Fibroblast of lung (primary cell): ENCODE measurements around the gene CADM2. TPM values are rescaled to one million over a fixed set of nuclear protein-coding genes. Genes with fewer than 3 reads are reported as not detected.

ENCODE experiments used
- DNase-seq, 2 donors: peaks; one replicate each; pipeline versions ENCODE4 v3.0.0 to v3.0.0-alpha.2; 2010; ENCODE audit warnings: low read depth in 2 of 2
- H2AFZ ChIP-seq: 2 replicates; pipeline ENCODE4 v1.5.1; 2012; ENCODE audit warnings: low read length, control low read depth, inconsistent platforms
- H3K27ac ChIP-seq: 2 replicates; pipeline ENCODE4 v1.5.1; 2011; ENCODE audit warnings: low read length, control low read depth; ENCODE audit not compliant: insufficient read depth
- H3K27me3 ChIP-seq: 2 replicates; pipeline ENCODE4 v1.5.1; 2011; ENCODE audit warnings: mild to moderate bottlenecking, low read length; ENCODE audit not compliant: control insufficient read depth, insufficient read depth
- H3K36me3 ChIP-seq: 2 replicates; pipeline ENCODE4 v1.5.1; 2011; ENCODE audit warnings: low read length; ENCODE audit not compliant: control insufficient read depth, insufficient read depth
- H3K4me1 ChIP-seq: 2 replicates; pipeline ENCODE4 v1.5.1; 2011; ENCODE audit warnings: low read length; ENCODE audit not compliant: control insufficient read depth, insufficient read depth; ENCODE audit errors: extremely low read depth
- H3K4me2 ChIP-seq: 2 replicates; pipeline ENCODE4 v1.5.1; 2011; ENCODE audit warnings: low read length, control low read depth; ENCODE audit not compliant: insufficient read depth; ENCODE audit errors: extremely low read depth
- H3K4me3 ChIP-seq, 4 experiments: fragments of 200-600 bp in 1 of 4; sonication (generic) in 1 of 4; replicated peaks in 1 of 4; 2 replicates each; pipeline ENCODE4 v1.5.1; 2011 to 2016; ENCODE audit warnings: low read length in 4 of 4, low read depth in 3 of 4, mild to moderate bottlenecking in 3 of 4, control low read depth in 2 of 4, inconsistent platforms in 1 of 4, mixed read lengths in 1 of 4; ENCODE audit not compliant: insufficient read depth in 1 of 4; ENCODE audit errors: control extremely low read depth in 1 of 4
- H3K79me2 ChIP-seq: 2 replicates; pipeline ENCODE4 v1.5.1; 2012; ENCODE audit warnings: mild to moderate bottlenecking, low read length, inconsistent platforms; ENCODE audit not compliant: control insufficient read depth, insufficient read depth
- H3K9ac ChIP-seq: 2 replicates; pipeline ENCODE4 v1.5.1; 2011; ENCODE audit warnings: mild to moderate bottlenecking, low read length, control low read depth; ENCODE audit not compliant: insufficient read depth
- H3K9me3 ChIP-seq: 2 replicates; pipeline ENCODE4 v1.5.1; 2012; ENCODE audit warnings: low read depth, low read length; ENCODE audit not compliant: control insufficient read depth, insufficient read depth
- H4K20me1 ChIP-seq: 2 replicates; pipeline ENCODE4 v1.5.1; 2011; ENCODE audit warnings: low read length; ENCODE audit not compliant: control insufficient read depth, insufficient read depth; ENCODE audit errors: extremely low read depth
- CTCF ChIP-seq, 2 donors: IDR thresholded peaks in 1 of 2; conservative IDR thresholded peaks in 1 of 2; 1 replicate in 1 of 2; 2 replicates in 1 of 2; pipeline ENCODE4 v1.5.1; 2011 to 2012; ENCODE audit warnings: low read length in 2 of 2, control low read depth in 1 of 2, inconsistent platforms in 1 of 2, low read depth in 1 of 2, mild to moderate bottlenecking in 1 of 2
- EZH2 ChIP-seq: IDR thresholded peaks from 2 replicates; pipeline ENCODE4 v1.5.1; 2012; ENCODE audit warnings: low read length, control low read depth, mild to moderate bottlenecking; ENCODE audit errors: missing control alignments
- polyA plus RNA-seq, 2 donors: library from polyadenylated mRNA; depleted of rRNA in 1 of 2; stranded (reverse) in 1 of 2; unstranded in 1 of 2; fragments of >200 nt; gene quantifications; 2 replicates each; pipeline ENCODE4 v1.2.1, GENCODE V29; 2011 to 2012; ENCODE audit warnings: missing spikeins in 1 of 2
- total RNA-seq: library from RNA; depleted of rRNA; stranded (reverse); fragments of >200 nt; gene quantifications from 2 replicates; pipeline ENCODE4 v1.2.1, GENCODE V29; 2014

The CADM2 gene
- total and polyA plus RNA-seq, 2 donors (not counting 1 experiment from before 2014, with no cell fraction given): under 0.01 to 0.12 TPM

GRCh38 chr3:85586018-85586417, 627.2 kb downstream of the CADM2 start:
- TF ChIP-seq EZH2 (no peak), CTCF (conservative IDR thresholded peaks at IDR 0.05 in 1 of 2, IDR thresholded peaks at IDR 0.05 in 1 of 2; ENCODE audit: low read depth in 1 of 2, low read length in 2 of 2) (no peak)
- H4K20me1 ChIP-seq: no peaks in the 10 kb centered on the region
- H3K4me2 ChIP-seq: no peak overlapping the region
- no peaks in the 10 kb centered on the region for H3K79me2 ChIP-seq
- H3K4me1 ChIP-seq: no peaks in the 10 kb centered on the region
- no peak overlapping the region for H3K4me3 ChIP-seq
- no peak overlapping the region for H3K27ac ChIP-seq
- H3K9ac ChIP-seq: no peak overlapping the region
- H3K27me3 ChIP-seq: no peaks in the 10 kb centered on the region
- no peaks in the 10 kb centered on the region for H3K9me3 ChIP-seq
- H2AFZ ChIP-seq: no peak overlapping the region
- no peak for DNase-seq
- H3K36me3 ChIP-seq: no peaks in the 10 kb centered on the region

GRCh38 chr3:85589145-85589544, 630.4 kb downstream of the CADM2 start:
- H3K4me2 ChIP-seq: no peak overlapping the region

GRCh38 chr3:85591451-85591850, 632.7 kb downstream of the CADM2 start:
- no peaks in the 10 kb centered on the region for H3K4me1 ChIP-seq
- no peaks in the 10 kb centered on the region for H3K27me3 ChIP-seq
- no peak for TF ChIP-seq CTCF (conservative IDR thresholded peaks at IDR 0.05 in 1 of 2, IDR thresholded peaks at IDR 0.05 in 1 of 2; ENCODE audit: low read depth in 1 of 2, low read length in 2 of 2)
- H3K9me3 ChIP-seq: no peaks in the 10 kb centered on the region
- no peak overlapping the region for H3K9ac ChIP-seq
- H3K36me3 ChIP-seq: no peaks in the 10 kb centered on the region
- no peaks in the 10 kb centered on the region for H4K20me1 ChIP-seq
- no peak overlapping the region for H3K27ac ChIP-seq
- no peak overlapping the region for H3K4me3 ChIP-seq
- no peak for DNase-seq
- no peaks in the 10 kb centered on the region for H3K79me2 ChIP-seq
- no peak overlapping the region for H3K4me2 ChIP-seq
- H2AFZ ChIP-seq: no peak overlapping the region

More at GRCh38 chr3:85589145-85589544, 630.4 kb downstream of the CADM2 start:
- TF ChIP-seq CTCF (conservative IDR thresholded peaks at IDR 0.05 in 1 of 2, IDR thresholded peaks at IDR 0.05 in 1 of 2; ENCODE audit: low read depth in 1 of 2, low read length in 2 of 2): no peak
- no peak for TF ChIP-seq EZH2
- Histone ChIP-seq H2AFZ (no peak overlapping the region), H3K4me1 (no peaks in the 10 kb centered on the region), H3K4me3 (no peak overlapping the region), H3K79me2 (no peaks in the 10 kb centered on the region), H3K27ac (no peak overlapping the region), H3K27me3 (no peaks in the 10 kb centered on the region), H3K9ac (no peak overlapping the region), H3K9me3 (no peaks in the 10 kb centered on the region), H3K36me3 (no peaks in the 10 kb centered on the region), H4K20me1 (no peaks in the 10 kb centered on the region)
- DNase-seq: peak; percentile 73 to 99
